Spleen (tissue), 11 donors: ENCODE measurements around the gene CALML4. TPM values are rescaled to one million over a fixed set of nuclear protein-coding genes. Genes with fewer than 3 reads are reported as not detected.
"Not testable (repeated sequence)": the region's sequence is repeated elsewhere in the genome, so short reads cannot be mapped to it uniquely, and the experiment has no call there.

Source experiments
- DNase-seq: peaks from one replicate; pipeline ENCODE4 v3.0.0-alpha.2; 2020
- H3K27ac ChIP-seq, 8 donors: fragments of 200-600 bp; sonication (generic) in 7 of 8; 1 replicate in 4 of 8; 2 replicates in 4 of 8; pipeline versions ENCODE4 v1.5.0 to v1.8.0; 2016 to 2021; ENCODE audit warnings: inconsistent platforms in 4 of 8, mild to moderate bottlenecking in 4 of 8, moderate library complexity in 1 of 8
- H3K27me3 ChIP-seq, 7 donors: fragments of 200-600 bp; sonication (generic) in 6 of 7; replicated peaks in 1 of 7; 1 replicate in 4 of 7; 2 replicates in 3 of 7; pipeline versions ENCODE4 v1.5.0 to v1.8.0; 2016 to 2021; ENCODE audit warnings: inconsistent platforms in 3 of 7, mild to moderate bottlenecking in 1 of 7
- H3K36me3 ChIP-seq, 6 donors: fragments of 200-600 bp; sonication (generic) in 5 of 6; 1 replicate in 4 of 6; 2 replicates in 2 of 6; pipeline versions ENCODE4 v1.5.0 to v1.8.0; 2016 to 2021; ENCODE audit warnings: inconsistent platforms in 2 of 6
- H3K4me1 ChIP-seq, 6 donors: fragments of 200-600 bp; sonication (generic) in 5 of 6; 1 replicate in 3 of 6; 2 replicates in 3 of 6; pipeline versions ENCODE4 v1.5.0 to v1.8.0; 2016 to 2021; ENCODE audit warnings: inconsistent platforms in 3 of 6
- H3K4me3 ChIP-seq, 8 donors: fragments of 200-600 bp; sonication (generic) in 7 of 8; 1 replicate in 4 of 8; 2 replicates in 4 of 8; pipeline versions ENCODE4 v1.5.0 to v1.8.0; 2016 to 2021; ENCODE audit warnings: inconsistent platforms in 4 of 8, mild to moderate bottlenecking in 4 of 8, moderate library complexity in 2 of 8
- H3K9me3 ChIP-seq, 8 donors: fragments of 200-600 bp; sonication (generic) in 7 of 8; 1 replicate in 4 of 8; 2 replicates in 4 of 8; pipeline versions ENCODE4 v1.5.0 to v1.8.0; 2016 to 2021; ENCODE audit warnings: inconsistent platforms in 4 of 8
- CTCF ChIP-seq, 11 experiments: fragments of 200-600 bp in 7 of 11; fragments of 450-650 bp in 4 of 11; sonication (generic) in 4 of 11; IDR thresholded peaks in 8 of 11; conservative IDR thresholded peaks in 3 of 11; 1 replicate in 7 of 11; 2 replicates in 4 of 11; pipeline versions ENCODE4 v1.4.0 to v1.8.0; 2016 to 2021; ENCODE audit warnings: antibody characterized with exemption in 11 of 11, inconsistent platforms in 4 of 11, mild to moderate bottlenecking in 1 of 11
- POLR2A ChIP-seq, 3 donors: fragments of 450-650 bp; IDR thresholded peaks; one replicate each; pipeline ENCODE4 v1.5.1; 2017; ENCODE audit warnings: antibody characterized with exemption in 3 of 3, mild to moderate bottlenecking in 1 of 3
- POLR2AphosphoS5 ChIP-seq, 3 donors: sonication (generic); formaldehyde crosslinking; IDR thresholded peaks; one replicate each; pipeline ENCODE4 v1.5.1; 2017; ENCODE audit warnings: antibody characterized with exemption in 3 of 3
- WGBS, 5 donors: extraction: QIAGEN DNeasy Blood & Tissue Kit in 3 of 5; methylation state at CpG; one replicate each; pipeline versions ENCODE4 v1.1.5 to v1.1.7; 2013 to 2018; 5-methylcytosine and 5-hydroxymethylcytosine counted together
- intact Hi-C: fragments of 100-400 bp; cut with DNase I; formaldehyde crosslinking; loops from one replicate; pipeline ENCODE4 v1.15.0; 2023; ENCODE audit warnings: low total_unique reads
- polyA plus RNA-seq, 3 donors: library from polyadenylated mRNA; stranded (reverse); fragments of 200-250 nt; gene quantifications; one replicate each; pipeline ENCODE4 v1.2.1, GENCODE V29; 2013
- total RNA-seq, 7 donors: library from RNA; depleted of rRNA in 3 of 7; stranded (reverse); fragments of >200 nt in 3 of 7; fragmentation: NEBNext Ultra II Directional in 4 of 7; extraction: Animal tissue kit (Norgen Biotek cat#: 25700) in 4 of 7; gene quantifications; one replicate each; pipeline versions ENCODE4 v1.1.0 to v1.2.1, GENCODE V29; 2016 to 2021
- donor health status: healthy with polysubstance abuse.
- donor health status: DM: no; HTN: no; CAD: no; lungs with moderate emphysema.
- donor health status: DM: no; HTN: no; CAD: no.
- donor health status: Bipolar disorder and iron deficiency.
- donor health status: healthy.
- donor health status: DM: no; HTN: no; CAD: no.
- donor health status: DM: yes; HTN: yes; CAD: no.

CALML4 gene
- total and polyA plus RNA-seq, 10 donors = 7.8 to 15.9 (median 10.0) TPM

GRCh38 chr15:68244235-68244634 is 39.1 kb upstream of the CALML4 start:
- H3K27me3 ChIP-seq = no peaks in the 10 kb centered on the region
- intact Hi-C loops = loop anchor here (10.0 kb wide), 1 partner anchor 141 kb away; no protein-coding TSS in a partner anchor
- no peak overlapping the region for H3K4me3 ChIP-seq
- H3K36me3 ChIP-seq = no peaks in the 10 kb centered on the region
- TF ChIP-seq POLR2AphosphoS5 (IDR thresholded peaks at IDR 0.05) (no peak), POLR2A (IDR thresholded peaks at IDR 0.05) (no peak), CTCF (IDR thresholded peaks at IDR 0.05 in 8 of 11, conservative IDR thresholded peaks at IDR 0.05 in 3 of 11) (no peak)
- 90 to 100% (median 95%) methylated on average over 1 of the region's 1 CpG for WGBS, 5 donors
- H3K9me3 ChIP-seq = peaks cover 0 to 44% (median 39%) of the 10 kb centered on the region in 8 donors
- no peak for DNase-seq
- peaks cover 0 to 7% (median 0%) of the 10 kb centered on the region in 6 donors for H3K4me1 ChIP-seq
- no peak overlapping the region for H3K27ac ChIP-seq

- Histone ChIP-seq H3K36me3 (no peaks in the 10 kb centered on the region), H3K9me3 (peaks cover 0 to 44% (median 39%) of the 10 kb centered on the region in 8 donors), H3K4me1 (no peaks in the 10 kb centered on the region), H3K4me3 (no peak overlapping the region), H3K27me3 (no peaks in the 10 kb centered on the region), H3K27ac (no peak overlapping the region)
- no peak for DNase-seq
- intact Hi-C loops = loop anchor here (10.0 kb wide), 1 partner anchor 143 kb away; no protein-coding TSS in a partner anchor
- WGBS, 5 donors = 82 to 92% (median 89%) methylated on average over 5 of the region's 5 CpGs
- no peak for TF ChIP-seq POLR2AphosphoS5 (IDR thresholded peaks at IDR 0.05)
- no peak for TF ChIP-seq POLR2A (IDR thresholded peaks at IDR 0.05)
- TF ChIP-seq CTCF (IDR thresholded peaks at IDR 0.05 in 8 of 11, conservative IDR thresholded peaks at IDR 0.05 in 3 of 11) = no peak
These were observed 36.2 kb upstream of the CALML4 start for GRCh38 chr15:68241088-68241935.

- H3K4me1 ChIP-seq = peaks cover 0 to 2% (median 0%) of the 10 kb centered on the region in 6 donors
- intact Hi-C loops = loop anchor here (10.0 kb wide), 1 partner anchor 64 kb away; no protein-coding TSS in a partner anchor
- no peaks in the 10 kb centered on the region for H3K36me3 ChIP-seq
- H3K4me3 ChIP-seq = no peak overlapping the region
- no peak for DNase-seq
- no peaks in the 10 kb centered on the region for H3K27me3 ChIP-seq
- peaks cover 0 to 30% (median 25%) of the 10 kb centered on the region in 8 donors for H3K9me3 ChIP-seq
- no peak for TF ChIP-seq POLR2A (IDR thresholded peaks at IDR 0.05)
- TF ChIP-seq POLR2AphosphoS5 (IDR thresholded peaks at IDR 0.05) = no peak
- TF ChIP-seq CTCF (IDR thresholded peaks at IDR 0.05 in 8 of 11, conservative IDR thresholded peaks at IDR 0.05 in 3 of 11) = no peak
- no peak overlapping the region for H3K27ac ChIP-seq
These were observed 33.9 kb upstream of the CALML4 start for GRCh38 chr15:68239025-68239424.

GRCh38 chr15:68235022-68235421 is 29.9 kb upstream of the CALML4 start:
- H3K27me3 ChIP-seq = no peaks in the 10 kb centered on the region
- no peak overlapping the region for H3K4me3 ChIP-seq
- no peaks in the 10 kb centered on the region for H3K9me3 ChIP-seq
- no peaks in the 10 kb centered on the region for H3K36me3 ChIP-seq
- DNase-seq = no peak
- H3K4me1 ChIP-seq = peaks cover 4 to 32% (median 6%) of the 10 kb centered on the region in 6 donors
- H3K27ac ChIP-seq = no peak overlapping the region
- intact Hi-C loops = loop anchor here (10.0 kb wide), 1 partner anchor 60 kb away; no protein-coding TSS in a partner anchor
- TF ChIP-seq CTCF (IDR thresholded peaks at IDR 0.05 in 8 of 11, conservative IDR thresholded peaks at IDR 0.05 in 3 of 11) (no peak), POLR2A (IDR thresholded peaks at IDR 0.05) (no peak), POLR2AphosphoS5 (IDR thresholded peaks at IDR 0.05) (no peak)
- WGBS, 5 donors = 81 to 97% (median 86%) methylated on average over 4 of the region's 4 CpGs

- H3K27ac ChIP-seq, H3K27me3 ChIP-seq, H3K4me3 ChIP-seq, H3K9me3 ChIP-seq, DNase-seq, H3K36me3 ChIP-seq: not testable (repeated sequence)
- WGBS, 5 donors = 91 to 99% (median 96%) methylated on average over 9 of the region's 9 CpGs
- intact Hi-C loops = loop anchor here (10.0 kb wide), 1 partner anchor 60 kb away; no protein-coding TSS in a partner anchor
- peaks cover 5 to 35% (median 9%) of the 10 kb centered on the region in 6 donors for H3K4me1 ChIP-seq
These were observed 29.4 kb upstream of the CALML4 start for GRCh38 chr15:68234520-68234919.
